GM12875 (cell line): ENCODE results near the gene IQGAP3.

Experiments used
- H3K4me3 ChIP-seq: one replicate; pipeline ENCODE4 v1.5.1; 2011; ENCODE audit warnings: low read depth, low read length, control low read depth
- TF ChIP-seq, protein P1 (sequence below): IDR thresholded peaks from 2 replicates; pipeline ENCODE4 v1.5.1; 2011; ENCODE audit warnings: low read depth, mild to moderate bottlenecking, control low read depth, inconsistent platforms, low read length, moderate library complexity, borderline replicate concordance; ENCODE audit not compliant: insufficient read depth

IQGAP3 gene

DNA sequence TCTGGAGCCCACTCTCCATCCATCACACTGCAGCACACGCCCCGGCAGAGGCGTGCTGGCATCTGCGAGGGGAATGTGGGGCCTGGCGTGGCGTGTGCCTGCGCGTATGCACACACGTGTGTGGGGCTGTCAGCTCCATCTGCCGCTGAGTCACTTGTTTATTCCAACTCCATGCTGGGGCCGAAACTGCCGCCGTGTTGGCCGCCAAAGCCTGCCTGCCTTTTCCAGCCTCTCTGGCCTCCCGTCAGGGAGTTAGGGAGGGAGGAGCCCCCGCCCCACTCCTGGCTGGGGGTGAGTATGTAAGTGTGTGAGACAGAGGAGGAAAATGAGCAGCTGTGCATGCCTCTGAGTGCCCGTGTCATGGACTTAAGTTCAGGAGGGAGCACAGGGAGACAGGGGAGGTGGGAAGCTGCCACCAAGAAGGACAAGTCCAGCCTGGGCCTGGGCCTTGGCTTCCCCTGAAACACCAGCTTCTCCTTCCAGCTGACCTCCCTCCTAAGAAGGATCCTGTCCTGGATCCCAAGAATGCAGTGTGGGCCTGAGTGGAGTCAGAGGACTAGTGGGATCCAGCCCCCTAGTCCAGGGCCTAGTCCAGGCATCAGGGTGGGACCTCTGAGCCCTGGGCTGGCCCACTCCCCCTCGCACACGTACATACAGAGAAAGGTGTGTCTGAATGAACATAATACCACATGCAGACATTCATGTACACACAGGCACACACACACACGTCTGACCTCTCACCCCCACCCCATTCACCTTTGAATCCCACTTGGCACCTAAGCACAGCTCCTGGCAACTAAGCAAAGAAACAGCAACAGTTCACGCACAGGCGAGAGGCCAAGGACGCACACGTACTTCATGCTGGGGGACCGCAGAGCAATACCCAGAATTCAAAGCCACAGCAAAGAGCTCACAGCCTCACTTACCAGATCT is 96.5 kb downstream of the IQGAP3 start:
- no peak overlapping the region for H3K4me3 ChIP-seq
- TF ChIP-seq, protein P1, sequence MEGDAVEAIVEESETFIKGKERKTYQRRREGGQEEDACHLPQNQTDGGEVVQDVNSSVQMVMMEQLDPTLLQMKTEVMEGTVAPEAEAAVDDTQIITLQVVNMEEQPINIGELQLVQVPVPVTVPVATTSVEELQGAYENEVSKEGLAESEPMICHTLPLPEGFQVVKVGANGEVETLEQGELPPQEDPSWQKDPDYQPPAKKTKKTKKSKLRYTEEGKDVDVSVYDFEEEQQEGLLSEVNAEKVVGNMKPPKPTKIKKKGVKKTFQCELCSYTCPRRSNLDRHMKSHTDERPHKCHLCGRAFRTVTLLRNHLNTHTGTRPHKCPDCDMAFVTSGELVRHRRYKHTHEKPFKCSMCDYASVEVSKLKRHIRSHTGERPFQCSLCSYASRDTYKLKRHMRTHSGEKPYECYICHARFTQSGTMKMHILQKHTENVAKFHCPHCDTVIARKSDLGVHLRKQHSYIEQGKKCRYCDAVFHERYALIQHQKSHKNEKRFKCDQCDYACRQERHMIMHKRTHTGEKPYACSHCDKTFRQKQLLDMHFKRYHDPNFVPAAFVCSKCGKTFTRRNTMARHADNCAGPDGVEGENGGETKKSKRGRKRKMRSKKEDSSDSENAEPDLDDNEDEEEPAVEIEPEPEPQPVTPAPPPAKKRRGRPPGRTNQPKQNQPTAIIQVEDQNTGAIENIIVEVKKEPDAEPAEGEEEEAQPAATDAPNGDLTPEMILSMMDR, result no peak
